PFSK-1 (cell line): ENCODE results near the gene VWCE.

Experiments
- FOXP2 ChIP-seq: optimal IDR thresholded peaks from 2 replicates; pipeline ENCODE3; 2011; ENCODE audit warnings: borderline replicate concordance, control low read depth, inconsistent platforms; ENCODE audit not compliant: insufficient read depth; ENCODE audit errors: extremely low read length, extremely low read depth
- POLR2AphosphoS5 ChIP-seq: IDR thresholded peaks from 2 replicates; pipeline ENCODE4 v1.6.1; 2012; ENCODE audit warnings: low read depth, mild to moderate bottlenecking, control low read depth, low read length, moderate library complexity
- SIN3A ChIP-seq: IDR thresholded peaks from 2 replicates; pipeline ENCODE4 v1.6.1; 2012; ENCODE audit warnings: mild to moderate bottlenecking, low read length, moderate library complexity, borderline replicate concordance; ENCODE audit not compliant: insufficient read depth
- TAF1 ChIP-seq: IDR thresholded peaks from 2 replicates; pipeline ENCODE4 v1.6.1; 2012; ENCODE audit warnings: low read length, control low read depth, borderline replicate concordance; ENCODE audit not compliant: insufficient read depth
- TF ChIP-seq, protein P1 (sequence below), 2 experiments: IDR thresholded peaks; 2 replicates each; pipeline versions ENCODE4 v1.6.1 to v1.8.0; 2011 to 2012; ENCODE audit warnings: low read depth in 2 of 2, low read length in 2 of 2, control low read depth in 1 of 2, inconsistent platforms in 1 of 2, mild to moderate bottlenecking in 1 of 2, moderate library complexity in 1 of 2; ENCODE audit not compliant: insufficient read depth in 1 of 2

VWCE gene

DNA sequence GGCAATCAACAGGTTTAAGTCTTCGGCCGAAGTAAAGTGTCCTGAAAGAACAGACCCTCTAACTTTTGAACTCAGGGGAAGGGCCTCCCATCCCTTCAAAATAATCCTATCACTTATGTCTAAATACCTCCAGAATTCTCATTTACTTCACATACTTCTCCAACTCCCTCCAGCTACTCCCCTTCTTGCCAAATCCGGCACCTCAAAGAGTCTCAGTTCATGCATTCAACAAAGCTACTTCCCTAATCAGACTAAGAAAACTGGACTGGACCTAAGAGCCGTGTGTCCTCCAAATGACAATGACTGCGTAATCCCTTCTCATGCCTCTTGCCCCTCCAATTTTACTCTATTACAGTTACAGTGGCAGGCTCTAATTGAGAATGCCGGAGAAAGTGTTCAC, 36.5 kb upstream of the VWCE start:
- TF ChIP-seq FOXP2 (no peak), POLR2AphosphoS5 (no peak)
- TF ChIP-seq, protein P1, sequence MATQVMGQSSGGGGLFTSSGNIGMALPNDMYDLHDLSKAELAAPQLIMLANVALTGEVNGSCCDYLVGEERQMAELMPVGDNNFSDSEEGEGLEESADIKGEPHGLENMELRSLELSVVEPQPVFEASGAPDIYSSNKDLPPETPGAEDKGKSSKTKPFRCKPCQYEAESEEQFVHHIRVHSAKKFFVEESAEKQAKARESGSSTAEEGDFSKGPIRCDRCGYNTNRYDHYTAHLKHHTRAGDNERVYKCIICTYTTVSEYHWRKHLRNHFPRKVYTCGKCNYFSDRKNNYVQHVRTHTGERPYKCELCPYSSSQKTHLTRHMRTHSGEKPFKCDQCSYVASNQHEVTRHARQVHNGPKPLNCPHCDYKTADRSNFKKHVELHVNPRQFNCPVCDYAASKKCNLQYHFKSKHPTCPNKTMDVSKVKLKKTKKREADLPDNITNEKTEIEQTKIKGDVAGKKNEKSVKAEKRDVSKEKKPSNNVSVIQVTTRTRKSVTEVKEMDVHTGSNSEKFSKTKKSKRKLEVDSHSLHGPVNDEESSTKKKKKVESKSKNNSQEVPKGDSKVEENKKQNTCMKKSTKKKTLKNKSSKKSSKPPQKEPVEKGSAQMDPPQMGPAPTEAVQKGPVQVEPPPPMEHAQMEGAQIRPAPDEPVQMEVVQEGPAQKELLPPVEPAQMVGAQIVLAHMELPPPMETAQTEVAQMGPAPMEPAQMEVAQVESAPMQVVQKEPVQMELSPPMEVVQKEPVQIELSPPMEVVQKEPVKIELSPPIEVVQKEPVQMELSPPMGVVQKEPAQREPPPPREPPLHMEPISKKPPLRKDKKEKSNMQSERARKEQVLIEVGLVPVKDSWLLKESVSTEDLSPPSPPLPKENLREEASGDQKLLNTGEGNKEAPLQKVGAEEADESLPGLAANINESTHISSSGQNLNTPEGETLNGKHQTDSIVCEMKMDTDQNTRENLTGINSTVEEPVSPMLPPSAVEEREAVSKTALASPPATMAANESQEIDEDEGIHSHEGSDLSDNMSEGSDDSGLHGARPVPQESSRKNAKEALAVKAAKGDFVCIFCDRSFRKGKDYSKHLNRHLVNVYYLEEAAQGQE (IDR thresholded peaks at IDR 0.05; ENCODE audit: insufficient read depth in 1 of 2, low read depth in 2 of 2, low read length in 2 of 2) = no peak

DNA sequence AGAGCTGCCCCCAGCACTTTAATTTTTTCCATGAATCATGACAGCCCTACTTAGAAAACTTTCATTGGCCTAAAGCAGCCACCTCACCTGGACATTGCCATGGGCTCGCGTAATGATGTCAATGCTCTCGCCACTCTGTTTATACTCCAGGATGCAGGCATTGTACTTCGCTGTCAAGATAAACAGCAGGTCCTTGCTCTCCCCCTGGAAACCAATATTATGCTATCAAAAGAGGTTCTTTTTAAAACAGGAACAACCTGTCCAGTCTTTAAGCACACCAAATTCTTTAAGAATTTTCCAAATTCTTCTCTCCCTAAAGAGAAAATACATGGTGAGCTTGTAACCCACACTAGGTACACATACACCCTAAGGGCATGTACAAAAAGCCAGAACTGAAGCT, 34.8 kb upstream of the VWCE start:
- TF ChIP-seq TAF1 (no peak), FOXP2 (no peak), POLR2AphosphoS5 (no peak), SIN3A (no peak)
- TF ChIP-seq, protein P1 (IDR thresholded peaks at IDR 0.05; ENCODE audit: insufficient read depth in 1 of 2, low read depth in 2 of 2, low read length in 2 of 2) = no peak

DNA sequence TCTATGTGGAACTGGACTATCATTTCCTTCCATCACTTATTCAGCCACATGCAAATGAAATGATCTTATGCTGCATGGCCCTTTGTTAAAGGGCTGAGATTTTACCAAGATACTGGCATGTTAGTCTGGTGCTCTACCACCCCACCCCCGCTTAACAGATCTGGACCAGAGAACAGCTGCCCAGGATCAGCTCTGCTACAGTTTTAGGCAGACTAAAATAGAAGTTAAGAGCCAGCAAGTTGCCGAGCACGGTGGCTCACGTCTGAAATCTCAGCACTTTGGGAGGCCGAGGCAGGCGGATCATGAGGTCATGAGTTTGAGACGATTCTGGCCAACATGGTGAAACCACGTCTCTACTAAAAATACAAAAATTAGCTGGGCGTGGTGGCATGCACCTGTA, 33.2 kb upstream of the VWCE start:
- TF ChIP-seq TAF1 (no peak), POLR2AphosphoS5 (no peak), SIN3A (no peak), FOXP2 (no peak)
- TF ChIP-seq, protein P1 (IDR thresholded peaks at IDR 0.05; ENCODE audit: insufficient read depth in 1 of 2, low read depth in 2 of 2, low read length in 2 of 2) = no peak

DNA sequence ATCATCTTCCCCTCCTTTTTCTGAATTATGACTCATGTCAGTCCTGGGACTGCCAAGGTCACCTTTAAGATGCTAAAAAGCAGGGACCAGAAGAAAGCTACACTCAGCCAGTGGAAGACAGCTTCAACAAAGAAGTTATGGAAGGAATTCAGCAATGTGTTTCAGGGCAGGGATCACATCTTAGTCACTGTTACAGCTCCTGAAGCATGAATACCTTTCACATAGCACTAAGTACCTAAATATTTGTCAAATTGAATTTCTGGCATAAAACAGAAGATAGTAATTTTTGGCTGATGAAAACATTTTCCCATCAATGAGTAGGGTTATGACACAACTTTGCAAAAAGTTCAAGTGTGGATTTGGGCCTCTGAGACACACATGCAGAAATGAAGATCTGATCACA, 32.6 kb upstream of the VWCE start:
- TF ChIP-seq TAF1 (no peak), FOXP2 (no peak), POLR2AphosphoS5 (no peak), SIN3A (no peak)
- TF ChIP-seq, protein P1 (IDR thresholded peaks at IDR 0.05; ENCODE audit: insufficient read depth in 1 of 2, low read depth in 2 of 2, low read length in 2 of 2) = no peak

DNA sequence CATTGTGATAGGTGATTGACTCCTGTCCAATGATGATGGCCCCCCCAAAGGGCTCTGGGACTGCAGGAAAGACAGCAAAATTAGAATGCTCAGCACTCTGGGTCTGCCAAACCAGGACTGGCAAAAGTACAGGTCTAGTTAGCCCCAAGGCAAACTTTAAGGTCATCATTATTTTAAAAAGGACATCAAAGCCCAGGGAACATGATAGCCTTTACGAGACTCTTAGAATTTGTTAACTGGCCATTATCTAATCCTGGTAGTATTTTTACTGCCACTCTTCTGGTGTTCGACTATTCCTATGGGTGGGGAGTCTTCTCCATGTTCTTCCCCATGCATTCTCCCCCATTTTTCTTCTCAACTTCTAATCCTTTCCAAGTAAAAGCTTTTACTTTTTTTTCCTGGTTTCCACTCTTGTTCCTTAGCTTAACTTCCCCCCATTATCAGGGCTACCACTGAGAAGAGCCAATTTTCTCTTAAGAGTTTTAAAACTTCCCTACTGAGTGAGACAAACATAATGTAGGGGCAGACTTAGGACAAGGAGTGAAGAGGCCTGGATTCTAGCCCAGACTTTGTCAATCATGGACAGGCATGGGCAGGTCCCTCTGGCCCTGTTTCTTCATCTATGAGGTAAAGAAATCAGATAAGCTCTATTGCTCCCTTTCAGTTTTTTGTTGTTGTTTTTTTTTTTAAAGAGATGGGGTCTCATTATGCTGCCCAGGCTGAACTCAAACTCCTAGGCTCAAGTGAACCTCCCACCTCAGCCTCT, 30.7 kb upstream of the VWCE start:
- TF ChIP-seq TAF1 = no peak
- no peak for TF ChIP-seq SIN3A
- no peak for TF ChIP-seq POLR2AphosphoS5
- no peak for TF ChIP-seq FOXP2
- TF ChIP-seq, protein P1 (IDR thresholded peaks at IDR 0.05; ENCODE audit: insufficient read depth in 1 of 2, low read depth in 2 of 2, low read length in 2 of 2) = no peak
